ENCODE measurements around the gene THSD7A.

THSD7A gene

DNA sequence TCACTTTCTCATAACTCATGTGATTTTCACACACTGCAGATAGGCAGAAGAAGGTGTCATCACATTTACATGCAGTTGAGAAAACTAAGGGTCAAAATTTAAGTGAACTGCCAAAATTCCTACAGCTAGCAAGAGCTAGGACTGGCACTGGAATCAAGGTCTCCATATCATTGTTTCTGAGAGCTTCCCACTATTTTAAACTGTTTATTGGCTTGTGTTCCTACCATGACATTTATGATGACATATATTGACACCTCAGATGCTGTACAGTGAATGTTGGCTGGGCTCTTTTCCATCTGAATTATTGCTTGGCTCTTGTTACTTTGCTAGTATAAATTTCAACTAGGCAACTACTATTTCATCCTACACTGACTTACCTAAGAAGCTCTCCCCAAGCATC is 2.0 kb downstream of the THSD7A start:
- TF ChIP-seq, protein P1, sequence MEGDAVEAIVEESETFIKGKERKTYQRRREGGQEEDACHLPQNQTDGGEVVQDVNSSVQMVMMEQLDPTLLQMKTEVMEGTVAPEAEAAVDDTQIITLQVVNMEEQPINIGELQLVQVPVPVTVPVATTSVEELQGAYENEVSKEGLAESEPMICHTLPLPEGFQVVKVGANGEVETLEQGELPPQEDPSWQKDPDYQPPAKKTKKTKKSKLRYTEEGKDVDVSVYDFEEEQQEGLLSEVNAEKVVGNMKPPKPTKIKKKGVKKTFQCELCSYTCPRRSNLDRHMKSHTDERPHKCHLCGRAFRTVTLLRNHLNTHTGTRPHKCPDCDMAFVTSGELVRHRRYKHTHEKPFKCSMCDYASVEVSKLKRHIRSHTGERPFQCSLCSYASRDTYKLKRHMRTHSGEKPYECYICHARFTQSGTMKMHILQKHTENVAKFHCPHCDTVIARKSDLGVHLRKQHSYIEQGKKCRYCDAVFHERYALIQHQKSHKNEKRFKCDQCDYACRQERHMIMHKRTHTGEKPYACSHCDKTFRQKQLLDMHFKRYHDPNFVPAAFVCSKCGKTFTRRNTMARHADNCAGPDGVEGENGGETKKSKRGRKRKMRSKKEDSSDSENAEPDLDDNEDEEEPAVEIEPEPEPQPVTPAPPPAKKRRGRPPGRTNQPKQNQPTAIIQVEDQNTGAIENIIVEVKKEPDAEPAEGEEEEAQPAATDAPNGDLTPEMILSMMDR (IDR thresholded peaks at IDR 0.05; ENCODE audit: low read length) = no peak
- TF ChIP-seq EZH2phosphoT487 (IDR thresholded peaks at IDR 0.05; ENCODE audit: low read length) (no peak), EZH2 (optimal IDR thresholded peaks at IDR 0.05; ENCODE audit: low read depth, low read length) (no peak)
- Histone ChIP-seq H4K20me1 (ENCODE audit: insufficient read depth, low read length) (no peaks in the 10 kb centered on the region), H3K4me3 (ENCODE audit: low read length) (no peak overlapping the region), H3K4me1 (ENCODE audit: low read length) (no peaks in the 10 kb centered on the region), H3K36me3 (replicated peaks; ENCODE audit: insufficient read depth, low read length) (no peaks in the 10 kb centered on the region), H2AFZ (ENCODE audit: low read length) (no peak overlapping the region), H3F3A (ENCODE audit: insufficient read depth, low read length) (no peaks in the 10 kb centered on the region), H3K4me2 (ENCODE audit: low read depth, low read length) (no peak overlapping the region), H3K9me3 (replicated peaks; ENCODE audit: insufficient read depth, low read length) (no peaks in the 10 kb centered on the region), H3K27ac (ENCODE audit: low read length) (no peak overlapping the region), H3K9me2 (replicated peaks; ENCODE audit: insufficient read depth, low read length) (no peaks in the 10 kb centered on the region), H3K79me2 (ENCODE audit: low read length) (no peaks in the 10 kb centered on the region), H3K27me3 (replicated peaks; ENCODE audit: insufficient read depth, low read length) (no peaks in the 10 kb centered on the region), H3K9ac (ENCODE audit: low read length) (no peak overlapping the region)
- no peak for DNase-seq

DNA sequence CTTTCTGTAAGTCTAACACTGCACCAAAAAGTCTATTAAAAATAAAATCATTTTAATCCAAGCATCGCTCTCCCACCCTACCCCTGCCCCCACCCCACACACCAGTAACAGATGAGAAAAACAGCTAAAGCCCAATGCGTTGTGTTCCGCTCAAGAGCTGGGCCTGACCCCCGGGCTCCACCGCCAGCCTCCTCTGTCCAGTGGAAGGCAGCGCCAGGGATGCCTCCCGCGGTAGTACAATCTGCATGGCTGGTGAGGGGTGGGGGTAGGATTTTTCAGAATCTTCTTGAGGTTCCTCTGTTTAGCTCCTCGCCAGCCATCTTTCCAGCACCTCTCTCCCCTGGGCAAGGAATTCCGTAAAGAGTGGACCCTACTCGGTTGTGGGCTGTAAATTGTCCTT is 12.1 kb downstream of the THSD7A start:
- Histone ChIP-seq H4K20me1 (ENCODE audit: insufficient read depth, low read length) (no peaks in the 10 kb centered on the region), H3K27ac (ENCODE audit: low read length) (no peak overlapping the region), H3K4me3 (ENCODE audit: low read length) (no peak overlapping the region), H3K36me3 (replicated peaks; ENCODE audit: insufficient read depth, low read length) (no peaks in the 10 kb centered on the region), H3K4me2 (ENCODE audit: low read depth, low read length) (no peak overlapping the region), H3K79me2 (ENCODE audit: low read length) (no peaks in the 10 kb centered on the region), H3K27me3 (replicated peaks; ENCODE audit: insufficient read depth, low read length) (no peaks in the 10 kb centered on the region), H3K9me3 (replicated peaks; ENCODE audit: insufficient read depth, low read length) (no peaks in the 10 kb centered on the region), H2AFZ (ENCODE audit: low read length) (no peak overlapping the region), H3K9me2 (replicated peaks; ENCODE audit: insufficient read depth, low read length) (no peaks in the 10 kb centered on the region), H3K4me1 (ENCODE audit: low read length) (no peaks in the 10 kb centered on the region), H3K9ac (ENCODE audit: low read length) (no peak overlapping the region), H3F3A (ENCODE audit: insufficient read depth, low read length) (no peaks in the 10 kb centered on the region)
- DNase-seq = no peak
- TF ChIP-seq, protein P1 (IDR thresholded peaks at IDR 0.05; ENCODE audit: low read length) = no peak
- TF ChIP-seq EZH2phosphoT487 (IDR thresholded peaks at IDR 0.05; ENCODE audit: low read length) = no peak
- no peak for TF ChIP-seq EZH2 (optimal IDR thresholded peaks at IDR 0.05; ENCODE audit: low read depth, low read length)

DNA sequence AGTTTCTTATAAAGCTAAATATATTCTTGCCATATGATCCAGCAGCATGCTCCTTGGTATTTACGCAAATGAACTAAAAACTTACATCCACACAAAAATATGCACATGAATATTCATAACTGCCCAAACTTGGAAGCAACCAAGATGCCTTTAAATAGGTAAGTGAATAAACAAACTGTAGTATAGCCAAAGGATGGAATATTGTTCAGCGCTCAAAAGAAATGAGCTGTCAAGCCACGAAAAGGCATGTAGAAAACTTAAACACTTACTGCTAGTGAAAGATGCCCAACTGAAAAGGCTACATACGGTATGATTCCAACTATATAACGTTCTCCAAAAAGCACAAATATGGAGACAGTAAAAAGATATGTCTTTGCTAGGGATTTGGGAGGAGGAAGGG is 12.7 kb downstream of the THSD7A start:
- Histone ChIP-seq H3K27me3 (replicated peaks; ENCODE audit: insufficient read depth, low read length) (no peaks in the 10 kb centered on the region), H4K20me1 (ENCODE audit: insufficient read depth, low read length) (no peaks in the 10 kb centered on the region), H3K36me3 (replicated peaks; ENCODE audit: insufficient read depth, low read length) (no peaks in the 10 kb centered on the region), H3K79me2 (ENCODE audit: low read length) (no peaks in the 10 kb centered on the region), H3F3A (ENCODE audit: insufficient read depth, low read length) (no peaks in the 10 kb centered on the region), H3K27ac (ENCODE audit: low read length) (no peak overlapping the region), H3K9me2 (replicated peaks; ENCODE audit: insufficient read depth, low read length) (no peaks in the 10 kb centered on the region), H3K9ac (ENCODE audit: low read length) (no peak overlapping the region), H3K4me3 (ENCODE audit: low read length) (no peak overlapping the region), H3K4me2 (ENCODE audit: low read depth, low read length) (no peak overlapping the region), H2AFZ (ENCODE audit: low read length) (no peak overlapping the region), H3K4me1 (ENCODE audit: low read length) (no peaks in the 10 kb centered on the region), H3K9me3 (replicated peaks; ENCODE audit: insufficient read depth, low read length) (no peaks in the 10 kb centered on the region)
- no peak for DNase-seq
- TF ChIP-seq EZH2 (optimal IDR thresholded peaks at IDR 0.05; ENCODE audit: low read depth, low read length) = no peak
- TF ChIP-seq, protein P1 (IDR thresholded peaks at IDR 0.05; ENCODE audit: low read length) = no peak
- TF ChIP-seq EZH2phosphoT487 (IDR thresholded peaks at IDR 0.05; ENCODE audit: low read length) = no peak
